ENCODE data around the gene GLP1R.

GLP1R gene

DNA sequence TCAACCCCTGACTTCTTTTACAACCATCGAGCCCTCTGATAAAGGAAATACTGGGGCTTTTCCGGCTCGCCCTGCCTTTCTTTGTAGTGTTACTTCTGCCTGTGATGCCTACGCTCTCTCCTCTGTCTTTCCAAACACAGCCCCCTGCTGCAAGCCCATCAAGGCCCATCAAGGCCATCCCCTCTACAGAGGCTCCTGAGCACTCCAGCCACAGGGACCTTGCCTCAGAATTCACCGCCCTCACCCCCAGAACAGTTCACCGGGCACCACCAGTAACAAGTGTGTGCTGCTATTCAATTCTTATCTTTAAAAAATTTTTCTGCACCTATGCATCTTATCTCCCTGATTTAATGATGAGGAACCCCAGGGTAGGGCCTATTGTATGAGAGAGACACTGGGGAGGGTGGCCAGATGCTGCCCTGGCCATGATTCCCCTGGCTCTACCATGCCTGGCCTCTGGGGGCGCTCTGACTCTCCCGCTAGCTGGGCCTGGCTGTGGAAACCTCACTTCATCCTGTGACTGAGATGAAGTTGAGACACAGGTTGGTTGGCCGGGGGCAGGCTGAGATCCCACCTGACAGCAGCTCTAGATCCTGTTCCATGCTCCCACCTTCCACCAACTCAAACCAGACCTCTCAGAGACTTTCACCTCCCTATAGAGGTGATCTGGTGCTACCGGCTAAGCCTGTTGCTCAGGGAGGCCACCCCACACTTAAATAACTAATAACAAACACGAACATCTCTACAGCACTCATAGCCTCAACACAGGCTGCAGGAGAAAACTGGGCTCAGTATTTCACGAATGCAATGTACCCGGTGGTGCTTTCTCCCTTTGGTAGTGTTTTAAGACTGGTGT, 19.2 kb upstream of the GLP1R start:
- peak; percentile 71 for TF ChIP-seq CTCF (IDR thresholded peaks at IDR 0.05)

GRCh38 chr6:39035681-39036080, 12.9 kb upstream of the GLP1R start:
- TF ChIP-seq CTCF (IDR thresholded peaks at IDR 0.05), result no peak

DNA sequence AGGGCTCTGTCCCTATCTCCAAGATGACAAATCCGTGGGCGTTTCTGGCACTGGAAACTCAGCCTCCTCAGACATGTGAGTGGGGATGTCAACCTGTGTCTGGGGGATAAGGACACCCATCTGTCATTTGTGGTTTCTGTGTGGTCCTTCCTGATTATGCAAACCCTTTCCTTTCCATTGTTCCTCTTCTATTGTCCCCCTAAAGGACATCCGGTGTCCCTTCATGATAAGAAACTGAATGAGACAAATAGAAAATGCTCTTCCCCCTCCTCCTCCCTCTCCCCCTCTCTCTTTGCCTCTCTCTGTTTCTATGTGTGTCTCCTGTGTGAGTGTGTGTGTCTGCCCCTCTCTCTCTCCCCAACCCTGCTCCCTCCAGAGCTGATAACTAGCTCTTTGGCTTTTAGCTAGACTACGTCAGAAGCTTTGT, 11.5 kb upstream of the GLP1R start:
- no peak for TF ChIP-seq CTCF (IDR thresholded peaks at IDR 0.05)

- TF ChIP-seq CTCF (IDR thresholded peaks at IDR 0.05), result no peak
These were observed 10.9 kb upstream of the GLP1R start for GRCh38 chr6:39037707-39038106.

- TF ChIP-seq CTCF (IDR thresholded peaks at IDR 0.05), result no peak
These were observed 8.4 kb upstream of the GLP1R start for GRCh38 chr6:39040080-39040673.

GRCh38 chr6:39041072-39041471, 7.5 kb upstream of the GLP1R start:
- no peak for TF ChIP-seq CTCF (IDR thresholded peaks at IDR 0.05)

DNA sequence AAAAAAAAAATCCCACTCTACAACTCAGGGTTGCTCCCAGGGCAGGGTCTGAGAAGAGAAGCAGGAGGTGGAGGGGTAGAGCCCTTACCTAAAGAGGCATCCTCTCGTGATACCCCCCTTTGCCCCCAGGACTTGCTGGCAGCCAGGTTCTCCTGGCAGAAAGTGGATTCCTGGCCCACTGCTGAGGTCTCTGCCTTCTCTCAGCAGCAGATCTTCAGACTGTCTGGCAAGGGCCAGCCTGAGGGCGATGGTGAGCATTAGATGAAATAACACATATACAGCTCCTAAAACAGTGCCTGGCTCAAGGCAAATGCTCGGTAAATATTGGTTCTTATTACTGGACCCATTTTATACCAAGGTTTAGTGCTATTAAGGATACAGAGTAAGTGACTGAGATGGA, 4.8 kb upstream of the GLP1R start:
- TF ChIP-seq CTCF (IDR thresholded peaks at IDR 0.05), result no peak

Data from LNCAP (cell line).